CD4-positive, alpha-beta T cell treated with Interleukin-2 at 100 ng/mL for 4 hours (primary cell): ENCODE measurements around the gene FAHD1.

Source experiments
- DNase-seq: peaks from one replicate; pipeline ENCODE4 v3.0.0-alpha.2; 2020; ENCODE audit warnings: low spot score

FAHD1 gene

DNA sequence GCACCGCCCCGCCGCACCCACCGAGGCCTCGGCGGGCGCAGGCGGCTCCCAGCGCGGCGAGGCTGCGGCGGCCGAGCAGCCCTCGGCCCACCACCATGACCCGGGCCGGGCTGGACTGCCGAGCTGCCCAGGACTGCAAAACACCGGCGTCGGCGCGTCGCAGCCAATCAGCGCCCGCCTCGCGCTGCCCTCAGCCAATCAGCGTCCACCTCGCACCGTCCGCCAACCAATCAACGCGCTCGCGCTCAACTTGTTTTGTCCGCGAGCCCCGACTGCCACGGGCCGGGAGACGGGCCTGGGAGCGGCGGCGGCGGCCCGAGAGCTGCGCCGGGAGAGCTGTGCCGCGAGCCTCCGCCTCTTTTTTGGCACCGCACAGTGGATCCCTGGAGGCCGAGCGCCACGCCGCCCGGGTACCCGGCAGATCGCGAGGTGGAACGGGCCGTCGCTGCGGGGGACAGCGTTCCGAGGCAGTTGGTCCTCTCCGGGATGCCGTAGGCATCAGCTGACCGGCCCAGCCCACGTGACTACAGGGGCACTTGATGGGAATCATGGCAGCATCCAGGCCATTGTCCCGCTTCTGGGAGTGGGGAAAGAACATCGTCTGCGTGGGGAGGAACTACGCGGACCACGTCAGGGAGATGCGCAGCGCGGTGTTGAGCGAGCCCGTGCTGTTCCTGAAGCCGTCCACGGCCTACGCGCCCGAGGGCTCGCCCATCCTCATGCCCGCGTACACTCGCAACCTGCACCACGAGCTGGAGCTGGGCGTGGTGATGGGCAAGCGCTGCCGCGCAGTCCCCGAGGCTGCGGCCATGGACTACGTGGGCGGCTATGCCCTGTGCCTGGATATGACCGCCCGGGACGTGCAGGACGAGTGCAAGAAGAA lies at the start of gene FAHD1, which contains the start of gene HAGH:
TSS of gene FAHD1 (plus strand) at position 516 of the 883 bp plus-strand sequence. CDS start at position 549, 33 bp downstream.
TSS of gene HAGH (minus strand) at position 135 of the 883 bp plus-strand sequence. CDS start at position 97, 38 bp downstream.
- peak; percentile 94 for DNase-seq

DNA sequence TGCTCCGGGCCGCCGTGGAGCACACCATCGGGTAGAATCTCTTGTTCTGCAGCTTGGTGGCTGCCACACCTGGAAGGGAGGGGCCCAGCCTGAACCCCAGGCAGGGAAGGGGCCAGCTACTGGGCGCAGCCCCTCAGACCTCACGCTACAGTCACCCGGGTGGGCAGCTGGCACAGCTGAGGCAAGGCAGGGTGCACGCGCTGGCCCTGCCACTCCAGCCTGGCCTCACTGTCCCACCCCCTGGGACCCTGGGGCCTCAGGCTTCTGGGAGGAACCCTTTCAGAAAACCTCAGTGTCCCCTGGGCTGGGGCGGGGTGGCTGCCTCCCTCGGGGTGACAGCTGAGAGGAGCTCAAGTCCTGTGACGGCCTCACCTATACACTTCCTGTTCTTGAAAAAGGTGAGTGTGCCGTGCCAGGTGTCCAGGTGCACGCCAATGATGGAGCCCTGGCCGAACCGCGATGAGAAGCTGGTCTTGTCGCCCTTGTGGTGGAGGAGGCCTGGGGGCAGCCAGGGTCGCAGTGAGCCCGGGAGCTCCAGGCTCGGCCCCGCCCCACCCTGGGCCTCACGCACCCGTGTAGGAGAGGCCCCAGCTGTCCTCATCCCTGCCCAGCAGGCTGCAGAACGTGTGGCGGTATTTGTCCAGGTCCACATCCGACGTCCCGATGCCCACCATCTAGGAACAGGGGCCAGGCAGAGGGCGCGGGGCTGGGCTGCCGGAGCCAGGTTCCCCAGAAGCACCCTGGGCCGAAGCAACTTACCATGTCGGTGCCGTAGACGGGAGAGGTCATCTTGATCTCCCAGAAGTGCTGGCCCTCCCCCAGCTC lies 49.4 kb upstream of the FAHD1 start:
- DNase-seq: no peak

DNA sequence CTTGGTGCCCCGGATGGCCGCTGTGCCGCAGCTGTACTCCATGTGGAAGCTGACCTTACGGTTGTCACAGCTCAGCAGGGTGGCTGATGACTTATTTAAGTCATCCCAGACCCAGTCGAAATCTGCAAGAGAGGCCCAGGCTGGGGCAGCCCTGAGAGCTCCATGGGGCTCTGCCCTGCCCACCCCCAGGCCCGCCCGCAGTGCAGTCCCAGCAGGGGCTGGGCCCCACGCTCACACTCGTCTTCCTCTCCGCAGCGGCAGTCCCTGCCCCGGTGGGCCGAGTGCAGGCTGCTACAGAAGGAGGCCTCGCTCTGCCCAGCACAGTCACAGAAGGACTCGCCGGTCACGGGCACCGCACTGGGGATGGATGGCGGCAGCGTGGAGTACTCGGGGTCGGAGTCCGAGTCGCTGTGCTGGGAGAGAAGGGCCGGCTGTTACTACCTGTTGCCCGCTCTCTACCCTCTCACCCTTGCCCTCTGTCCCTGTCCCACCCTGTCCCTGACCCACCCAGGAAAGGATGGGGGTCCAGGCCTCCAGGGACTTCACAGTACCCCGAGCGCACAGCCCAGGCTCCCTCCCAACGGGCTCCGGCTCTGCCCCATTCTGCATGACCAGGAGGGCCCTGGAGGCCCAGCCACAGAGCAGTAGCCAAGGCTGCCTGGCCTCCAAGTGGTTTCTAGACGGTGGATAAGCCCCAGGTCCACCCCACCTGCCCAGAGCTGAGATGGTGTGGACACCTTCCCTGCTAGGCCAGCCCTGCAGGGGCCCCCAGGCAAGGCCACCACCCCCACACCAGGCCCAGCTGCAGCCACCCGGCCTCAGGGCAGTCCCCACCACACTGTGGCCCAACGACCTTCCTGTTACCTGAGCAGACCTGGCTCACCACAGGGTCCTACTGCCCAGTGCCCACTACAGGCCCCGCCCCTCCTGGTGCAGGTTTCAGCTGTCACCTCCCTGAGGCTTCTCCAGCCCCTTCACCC lies 48.5 kb upstream of the FAHD1 start:
- DNase-seq: no peak

DNA sequence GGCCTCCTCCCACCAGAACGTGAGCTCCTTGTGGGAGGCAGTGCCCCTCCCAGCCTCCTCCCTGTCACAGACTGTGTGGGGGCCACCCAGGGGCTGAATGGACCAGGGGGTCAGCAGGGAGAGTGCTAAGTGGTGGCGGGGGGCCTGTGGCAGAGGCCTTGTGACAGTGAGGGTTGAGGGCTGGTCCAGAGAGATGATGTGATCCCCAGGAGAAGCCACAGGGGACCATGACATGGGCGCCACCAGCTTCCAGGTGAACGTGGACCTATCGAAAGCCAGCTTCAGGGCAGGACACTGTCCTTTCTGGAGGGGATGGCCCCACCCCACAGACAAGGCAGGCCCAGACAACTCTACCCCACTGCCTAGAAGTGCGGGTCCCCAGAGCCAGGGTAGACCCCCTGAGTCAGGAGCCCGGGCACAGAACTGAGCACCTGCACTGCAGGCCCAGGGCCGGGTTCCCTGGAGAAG lies 47.7 kb upstream of the FAHD1 start:
- DNase-seq: no peak

DNA sequence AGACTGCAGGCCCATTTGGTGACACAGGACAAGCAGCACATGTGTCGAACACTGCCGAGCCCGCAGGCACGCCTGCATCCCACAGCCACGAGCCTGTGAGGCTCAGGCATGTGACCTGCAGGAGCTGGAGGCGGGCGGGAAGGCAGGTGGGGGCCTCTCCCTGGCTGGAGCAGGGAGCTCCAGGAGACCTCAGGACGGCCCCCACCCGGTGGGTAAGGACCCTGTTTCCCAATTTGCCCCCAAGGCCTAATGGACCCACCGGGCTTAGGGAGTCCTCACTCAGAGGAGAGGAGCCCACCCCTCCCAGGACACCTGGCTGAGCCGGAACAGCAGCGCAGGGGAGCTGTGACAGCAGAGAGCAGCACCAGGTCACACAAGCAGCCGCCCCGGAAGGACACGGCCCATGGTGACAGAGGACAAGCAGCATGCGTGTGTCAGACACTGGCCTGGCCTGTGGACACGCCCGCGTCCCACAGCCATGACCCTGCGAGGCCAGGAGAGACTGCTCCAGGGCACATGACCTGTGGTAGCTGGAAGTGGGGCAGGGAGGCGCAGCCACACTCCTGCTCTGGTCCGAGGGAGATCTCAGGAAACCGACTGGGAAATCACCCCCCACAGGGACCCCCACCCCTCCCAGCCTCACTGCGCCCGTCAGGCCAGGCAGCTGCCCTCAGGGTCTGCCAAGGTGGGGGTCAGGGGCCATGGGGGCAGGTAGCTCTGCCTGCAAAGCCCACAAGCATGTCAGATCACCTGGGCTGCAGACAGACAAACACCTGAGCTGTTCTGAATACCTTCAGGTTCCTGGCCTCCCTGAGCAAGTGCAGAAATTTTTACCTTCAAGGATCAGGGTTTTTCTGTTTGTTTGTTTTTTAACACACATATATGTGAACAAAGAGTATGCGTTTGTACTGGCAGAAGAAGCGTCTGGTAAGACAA lies 47.0 kb upstream of the FAHD1 start:
- no peak for DNase-seq

DNA sequence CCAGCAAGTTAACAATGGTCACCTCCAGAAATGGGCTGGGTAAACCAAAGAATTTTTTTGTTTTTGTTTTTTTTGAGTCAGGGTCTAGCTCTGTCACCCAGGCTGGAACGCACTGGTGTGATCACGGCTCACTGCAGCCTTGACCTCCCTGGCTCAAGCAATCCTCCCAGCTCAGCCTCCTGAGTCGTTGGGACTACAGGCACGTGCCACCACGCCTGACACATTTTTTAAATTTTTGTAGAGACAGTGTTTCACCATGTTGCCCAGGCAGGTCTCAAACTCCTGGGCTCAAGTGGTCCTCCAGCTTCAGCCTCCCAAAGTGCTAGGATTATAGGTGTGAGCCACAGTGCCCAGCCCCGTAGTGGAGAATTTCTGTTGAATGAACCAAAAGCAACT lies 46.3 kb upstream of the FAHD1 start:
- DNase-seq: no peak

DNA sequence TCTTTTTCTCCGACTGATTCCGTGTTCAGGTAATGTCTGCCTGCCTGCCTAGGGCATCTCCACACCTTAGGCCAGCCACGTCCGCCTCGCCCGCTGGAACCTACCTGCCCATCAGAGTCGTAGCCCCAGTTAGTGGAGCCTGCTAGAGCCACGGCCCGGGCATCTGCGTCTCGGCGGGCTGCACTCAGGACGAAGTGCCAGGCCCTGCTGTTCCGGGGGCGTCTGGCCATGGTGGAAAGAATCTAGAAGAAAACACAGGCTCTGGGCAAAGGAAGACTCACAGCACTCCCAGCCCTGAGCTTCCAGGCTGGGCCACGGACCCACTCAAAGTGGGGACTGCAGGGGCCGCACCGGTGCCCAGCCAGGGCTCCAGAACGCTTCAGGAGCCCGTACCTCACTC lies 45.8 kb upstream of the FAHD1 start:
- no peak for DNase-seq

DNA sequence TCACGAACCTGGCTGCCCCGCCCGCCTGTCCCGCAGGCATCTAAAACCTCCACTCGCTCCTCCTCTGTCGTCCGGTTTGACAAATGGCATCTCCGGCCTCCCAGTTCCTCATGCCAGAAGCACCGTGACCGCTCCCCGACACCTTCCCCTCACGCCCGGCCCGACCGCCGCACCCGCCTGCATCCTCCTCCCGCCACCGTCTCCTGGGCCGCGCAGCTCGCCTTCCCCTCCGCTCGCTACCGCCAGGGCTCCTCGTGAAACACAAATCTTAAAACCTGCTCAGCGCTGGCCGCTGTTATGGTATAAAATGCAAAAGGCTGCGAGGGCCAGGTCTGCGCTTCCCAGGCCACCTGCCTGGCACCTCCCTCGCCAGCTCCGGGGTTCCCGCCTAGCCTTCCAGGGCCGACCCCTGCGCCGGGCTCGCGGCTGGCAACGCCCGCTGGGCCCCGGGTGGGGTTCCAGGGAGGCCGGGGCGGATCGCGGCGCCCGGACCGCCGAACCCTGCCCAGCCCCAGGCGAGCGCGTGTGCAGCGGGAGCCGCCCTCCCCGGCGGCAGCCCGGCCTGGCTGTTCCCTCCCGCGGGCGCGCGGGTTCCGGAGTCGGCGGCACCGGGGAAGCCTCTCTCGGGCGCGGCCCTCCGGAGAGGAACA lies 45.1 kb upstream of the FAHD1 start:
- peak; percentile 22 for DNase-seq

DNA sequence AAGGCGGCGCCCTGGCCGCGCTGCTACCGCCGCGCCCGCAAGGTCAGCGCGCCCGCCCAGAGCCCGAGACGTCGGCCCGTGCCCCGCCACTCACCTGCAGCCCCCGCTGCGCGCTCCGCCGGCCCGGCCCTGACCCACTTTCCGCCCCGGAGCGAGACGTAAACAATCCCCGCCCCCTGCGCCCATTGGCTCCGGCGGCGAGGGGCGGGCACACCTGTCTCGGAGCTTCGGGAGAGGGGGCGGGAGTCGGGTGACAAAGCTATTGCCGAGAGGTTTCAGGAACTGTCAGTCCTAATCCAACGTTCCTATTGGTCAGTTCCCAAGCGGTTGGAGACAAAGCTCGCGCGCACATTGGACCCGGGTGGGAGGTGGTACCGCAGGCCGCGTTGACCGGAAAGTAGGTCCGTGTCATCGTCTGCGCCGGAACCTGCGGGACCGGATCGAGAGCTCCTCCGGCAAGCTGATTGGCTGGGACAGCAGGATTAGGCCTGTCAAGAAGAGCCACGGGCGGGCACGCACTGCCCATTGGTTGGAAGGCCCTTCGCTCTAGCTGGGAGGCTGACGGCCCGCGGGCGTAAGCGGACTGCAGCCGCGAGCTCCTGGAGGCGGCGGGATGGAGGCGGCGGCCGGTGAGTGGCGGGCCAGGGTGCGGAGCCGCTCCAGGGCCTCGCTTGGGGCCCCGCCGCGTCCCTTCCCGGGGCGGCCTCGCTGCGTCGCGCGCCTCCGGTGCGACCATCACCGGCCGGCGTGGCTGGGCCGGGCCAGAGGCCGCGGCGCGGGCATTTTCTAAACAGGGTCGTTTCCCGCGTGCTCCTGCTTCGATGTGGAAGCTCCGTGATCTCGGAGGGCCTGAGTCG lies 44.4 kb upstream of the FAHD1 start, which contains the start of the genes NUBP2 and SPSB3:
TSS of gene NUBP2 (plus strand) at position 553 of the 857 bp plus-strand sequence. CDS start at position 614, 61 bp downstream.
TSS of gene SPSB3 (minus strand) at position 164 of the 857 bp plus-strand sequence. CDS start 1,088 bp downstream, outside the sequence.
- peak; percentile 100 for DNase-seq

DNA sequence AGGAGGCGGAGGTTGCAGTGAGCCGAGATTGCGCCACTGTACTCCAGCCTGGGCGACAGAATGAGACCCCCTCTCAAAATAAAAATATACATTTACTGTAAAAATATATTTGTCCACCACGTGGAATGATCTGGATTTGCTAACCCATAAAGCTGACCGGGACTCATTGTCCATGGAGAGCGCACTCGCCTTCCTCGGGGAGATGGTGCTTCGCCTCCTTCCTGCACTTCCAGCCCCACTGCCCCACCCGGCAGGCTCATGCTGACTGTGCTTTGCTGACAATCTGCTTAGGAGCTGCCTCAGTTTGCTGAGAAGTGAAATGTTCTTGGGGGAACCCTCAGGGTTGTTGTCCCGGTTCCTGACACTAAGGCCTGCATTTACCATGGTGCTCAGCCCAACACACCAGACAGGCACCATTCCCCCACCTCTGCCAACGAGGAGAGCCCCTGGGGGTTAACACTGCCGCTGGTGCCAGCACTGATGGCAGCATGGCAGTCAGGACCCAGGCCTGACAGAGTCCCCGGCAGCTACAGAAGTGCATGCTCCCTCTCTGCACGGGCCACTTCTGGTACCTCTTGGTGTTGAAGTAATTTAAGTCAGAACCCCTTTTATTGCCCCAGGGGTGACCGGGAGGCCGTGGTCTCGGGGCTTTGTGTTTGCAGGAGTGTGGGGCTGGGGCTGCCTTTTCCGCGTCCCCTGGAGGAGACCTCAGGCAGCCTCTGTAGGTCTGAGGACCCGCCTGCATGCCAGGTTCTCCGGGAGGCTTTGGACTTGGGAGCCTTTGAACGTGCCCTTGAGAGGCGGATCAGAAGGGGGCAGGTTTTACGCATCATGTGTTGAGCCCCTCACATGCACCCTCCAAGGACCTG lies 41.8 kb upstream of the FAHD1 start:
- DNase-seq: no peak

DNA sequence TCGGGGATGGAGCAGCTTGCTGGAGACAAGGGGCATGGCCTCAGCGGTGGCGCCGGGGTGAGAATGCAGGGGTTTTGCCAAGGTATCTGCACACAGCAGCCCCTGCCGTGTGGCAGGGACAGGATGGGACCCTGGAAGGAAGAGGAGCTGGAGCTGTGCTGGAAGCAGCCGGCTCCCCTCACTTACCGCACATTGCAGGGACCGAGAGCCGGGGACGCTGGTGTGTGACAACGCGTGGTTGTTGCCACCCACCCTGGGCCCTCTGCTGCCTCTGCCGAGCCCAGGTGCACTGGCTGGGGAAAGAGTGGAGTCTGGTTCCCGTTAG lies 41.2 kb upstream of the FAHD1 start:
- DNase-seq: no peak

DNA sequence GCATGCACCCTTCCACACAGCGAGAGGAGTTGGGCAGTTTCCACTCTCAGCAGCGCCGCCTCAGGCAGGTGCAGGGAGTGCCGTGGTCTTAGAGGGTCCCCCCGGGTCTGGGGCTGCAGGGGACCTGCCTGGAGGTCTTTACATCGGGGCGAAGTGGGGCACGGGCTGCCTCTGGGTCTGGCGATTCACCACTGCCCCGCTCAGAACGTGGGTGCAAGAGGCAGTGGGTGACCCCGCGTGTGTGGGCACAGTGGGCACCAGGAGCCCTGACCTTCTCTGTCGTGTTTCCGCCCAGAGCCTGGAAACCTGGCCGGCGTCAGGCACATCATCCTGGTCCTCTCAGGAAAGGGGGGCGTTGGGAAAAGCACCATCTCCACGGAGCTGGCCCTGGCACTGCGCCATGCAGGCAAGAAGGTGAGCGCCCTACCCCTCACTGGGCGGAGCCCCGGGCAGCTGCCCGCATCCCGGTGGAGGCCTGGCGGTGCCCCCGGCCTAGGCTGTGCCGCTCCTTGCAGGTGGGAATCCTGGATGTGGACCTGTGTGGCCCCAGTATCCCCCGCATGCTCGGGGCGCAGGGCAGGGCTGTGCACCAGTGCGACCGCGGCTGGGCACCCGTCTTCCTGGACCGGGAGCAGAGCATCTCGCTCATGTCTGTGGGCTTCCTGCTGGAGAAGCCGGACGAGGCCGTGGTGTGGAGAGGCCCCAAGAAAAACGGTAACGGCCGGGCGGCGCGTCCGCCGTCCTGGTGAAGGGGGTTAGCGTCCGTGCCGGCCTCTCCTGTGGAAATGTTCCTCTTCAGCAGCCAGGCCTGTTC lies 40.6 kb upstream of the FAHD1 start:
- no peak for DNase-seq

DNA sequence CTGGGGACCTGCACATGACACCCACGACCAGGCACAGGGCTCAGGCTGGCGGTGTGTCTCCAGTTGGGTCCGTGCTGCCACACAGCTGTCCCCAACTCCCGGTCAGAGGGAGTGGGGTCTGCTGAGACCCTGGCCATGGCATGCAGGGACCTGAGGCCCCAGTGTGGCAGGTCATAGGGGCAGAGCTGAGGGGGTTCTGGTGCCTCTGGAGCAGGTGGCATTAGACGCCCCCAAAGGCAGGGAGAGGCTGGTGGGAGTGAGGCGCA lies 40.0 kb upstream of the FAHD1 start:
- DNase-seq: no peak

DNA sequence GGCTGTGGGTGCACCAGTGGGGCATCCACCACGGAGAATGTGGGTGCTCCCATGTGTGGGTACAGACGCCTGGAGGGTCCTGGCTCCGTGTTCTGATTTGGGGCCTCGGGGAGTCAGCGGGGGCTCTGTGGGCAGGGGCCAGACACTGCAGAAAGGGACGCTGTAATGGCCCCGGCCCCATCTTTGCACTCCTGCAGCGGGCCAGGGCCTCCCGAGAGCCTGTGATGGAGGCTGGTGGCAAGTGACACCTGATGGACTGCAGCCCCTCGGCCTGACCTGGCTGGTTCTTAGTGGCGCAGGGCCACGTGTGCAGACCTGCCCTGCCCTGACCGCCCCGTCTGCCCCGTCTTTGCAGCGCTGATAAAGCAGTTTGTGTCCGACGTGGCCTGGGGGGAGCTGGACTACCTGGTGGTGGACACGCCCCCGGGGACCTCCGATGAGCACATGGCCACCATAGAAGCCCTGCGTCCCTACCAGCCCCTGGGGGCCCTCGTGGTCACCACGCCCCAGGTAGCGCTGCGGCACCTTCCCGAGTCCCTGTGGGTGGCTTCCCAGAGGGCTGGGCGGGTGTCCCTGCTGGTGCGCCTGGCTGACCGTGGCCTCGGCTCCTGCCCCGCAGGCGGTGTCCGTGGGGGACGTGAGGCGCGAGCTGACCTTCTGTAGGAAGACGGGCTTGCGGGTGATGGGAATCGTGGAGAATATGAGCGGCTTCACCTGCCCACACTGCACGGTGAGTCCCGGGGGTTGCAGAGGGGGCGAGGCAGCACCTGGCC lies 39.5 kb upstream of the FAHD1 start:
- no peak for DNase-seq

DNA sequence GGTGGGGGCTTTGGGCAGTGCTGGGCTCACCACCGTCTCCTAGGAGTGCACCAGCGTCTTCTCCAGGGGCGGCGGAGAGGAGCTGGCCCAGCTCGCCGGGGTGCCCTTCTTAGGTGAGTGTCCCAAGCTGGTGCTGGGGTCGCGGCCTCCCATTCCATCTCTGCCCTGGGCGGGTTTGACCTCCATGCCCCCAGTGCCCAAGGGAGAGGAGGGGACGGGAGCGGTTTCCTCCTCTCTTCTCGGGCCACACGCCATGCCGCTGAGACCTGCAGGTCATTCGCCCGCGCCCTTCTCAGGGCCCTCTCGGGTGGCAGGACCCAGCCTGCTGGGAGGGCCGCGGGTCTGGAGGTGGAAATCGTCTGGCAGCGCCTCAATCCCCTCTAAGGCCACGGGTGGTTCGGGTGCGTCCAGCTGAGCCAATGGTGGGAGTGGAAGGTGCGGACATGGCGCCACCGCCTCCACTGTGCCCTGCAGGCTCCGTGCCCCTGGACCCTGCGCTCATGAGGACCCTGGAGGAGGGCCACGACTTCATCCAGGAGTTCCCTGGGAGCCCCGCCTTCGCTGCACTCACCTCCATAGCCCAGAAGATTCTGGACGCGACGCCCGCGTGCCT lies 38.8 kb upstream of the FAHD1 start:
- DNase-seq: no peak

DNA sequence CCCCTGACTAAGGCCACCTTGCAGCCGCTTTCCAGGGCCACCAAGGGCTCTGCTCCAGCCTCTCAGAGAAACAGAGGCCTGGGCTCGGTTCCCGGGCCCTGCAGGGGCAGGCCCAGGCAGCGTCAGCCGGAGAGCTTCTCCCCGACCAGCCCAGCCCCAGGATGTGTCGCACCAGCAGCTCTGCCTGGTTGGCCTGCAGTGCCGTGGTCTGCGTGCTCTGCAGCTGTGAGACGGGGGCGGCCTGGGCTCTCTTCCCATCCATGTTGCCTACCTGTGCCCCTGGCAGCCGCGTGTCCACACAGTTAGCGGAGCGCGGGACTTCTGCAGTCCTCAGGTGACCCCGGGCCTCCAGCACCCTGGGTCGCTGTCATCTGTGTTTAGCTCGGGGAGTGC lies 38.3 kb upstream of the FAHD1 start:
- DNase-seq: no peak
